Lower leg skin (tissue), 4 donors: Measurements from ENCODE around the gene FARS2. TPM values are rescaled to one million over a fixed set of nuclear protein-coding genes. Genes with fewer than 3 reads are reported as not detected.

Experiments used
- DNase-seq, 2 donors: peaks; one replicate each; pipeline ENCODE4 v3.0.0-alpha.2; 2019; ENCODE audit warnings: low spot score in 2 of 2
- H3K4me3 ChIP-seq: fragments of 200-600 bp; sonication (generic); 2 replicates; pipeline ENCODE4 v1.5.1; 2017; ENCODE audit warnings: mild to moderate bottlenecking, low read depth; ENCODE audit not compliant: poor library complexity, severe bottlenecking
- POLR2A ChIP-seq, 2 donors: fragments of 450-650 bp; IDR thresholded peaks; one replicate each; pipeline ENCODE4 v1.6.1; 2016 to 2017; ENCODE audit warnings: antibody characterized with exemption in 2 of 2, mild to moderate bottlenecking in 1 of 2, moderate library complexity in 1 of 2
- WGBS, 2 donors: methylation state at CpG; one replicate each; pipeline ENCODE4 v1.1.5; 2018; 5-methylcytosine and 5-hydroxymethylcytosine counted together
- intact Hi-C: fragments of 100-400 bp; cut with DNase I; formaldehyde crosslinking; loops from one replicate; pipeline ENCODE4 v1.15.0; 2023; ENCODE audit warnings: low total_unique reads
- total RNA-seq, 4 donors: library from RNA; depleted of rRNA; stranded (reverse); fragments of >200 nt; gene quantifications; one replicate each; pipeline ENCODE4 v1.1.0, GENCODE V29; 2016
- TF ChIP-seq, protein P1 (sequence below), 3 donors: fragments of 450-650 bp; IDR thresholded peaks; one replicate each; pipeline ENCODE4 v1.5.1; 2016; ENCODE audit warnings: antibody characterized with exemption in 3 of 3, mild to moderate bottlenecking in 3 of 3, moderate library complexity in 2 of 3

The FARS2 gene
- total RNA-seq, 4 donors from 2014 or later = 7.0 to 14.7 (median 11.1) TPM

DNA sequence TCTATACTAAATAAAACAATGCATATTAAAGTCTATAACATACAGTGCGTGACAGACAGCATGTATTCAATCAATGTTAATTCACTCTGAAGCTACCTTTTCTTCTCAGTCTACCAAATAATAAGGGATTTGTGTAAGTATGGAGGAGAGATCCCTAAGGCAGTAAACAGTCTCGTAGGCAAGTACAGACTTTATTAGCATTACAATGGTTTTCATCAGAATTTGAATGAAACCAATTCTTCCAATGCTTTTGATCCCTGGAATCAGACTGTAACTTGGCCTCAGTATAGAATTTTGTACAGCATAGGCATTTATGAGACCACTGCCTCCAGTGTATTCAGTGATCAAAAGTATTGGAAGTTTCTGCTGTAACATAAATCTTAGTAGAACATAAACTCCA is 20.1 kb upstream of the FARS2 start:
- H3K4me3 ChIP-seq = no peak overlapping the region
- 80 to 86% methylated on average over 2 of the region's 2 CpGs for WGBS, 2 donors
- intact Hi-C loops = no loop called here
- TF ChIP-seq, protein P1, sequence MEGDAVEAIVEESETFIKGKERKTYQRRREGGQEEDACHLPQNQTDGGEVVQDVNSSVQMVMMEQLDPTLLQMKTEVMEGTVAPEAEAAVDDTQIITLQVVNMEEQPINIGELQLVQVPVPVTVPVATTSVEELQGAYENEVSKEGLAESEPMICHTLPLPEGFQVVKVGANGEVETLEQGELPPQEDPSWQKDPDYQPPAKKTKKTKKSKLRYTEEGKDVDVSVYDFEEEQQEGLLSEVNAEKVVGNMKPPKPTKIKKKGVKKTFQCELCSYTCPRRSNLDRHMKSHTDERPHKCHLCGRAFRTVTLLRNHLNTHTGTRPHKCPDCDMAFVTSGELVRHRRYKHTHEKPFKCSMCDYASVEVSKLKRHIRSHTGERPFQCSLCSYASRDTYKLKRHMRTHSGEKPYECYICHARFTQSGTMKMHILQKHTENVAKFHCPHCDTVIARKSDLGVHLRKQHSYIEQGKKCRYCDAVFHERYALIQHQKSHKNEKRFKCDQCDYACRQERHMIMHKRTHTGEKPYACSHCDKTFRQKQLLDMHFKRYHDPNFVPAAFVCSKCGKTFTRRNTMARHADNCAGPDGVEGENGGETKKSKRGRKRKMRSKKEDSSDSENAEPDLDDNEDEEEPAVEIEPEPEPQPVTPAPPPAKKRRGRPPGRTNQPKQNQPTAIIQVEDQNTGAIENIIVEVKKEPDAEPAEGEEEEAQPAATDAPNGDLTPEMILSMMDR (IDR thresholded peaks at IDR 0.05) = no peak
- TF ChIP-seq POLR2A (IDR thresholded peaks at IDR 0.05) = no peak
- DNase-seq = no peak

GRCh38 chr6:5243069-5243468 is 18.2 kb upstream of the FARS2 start:
- H3K4me3 ChIP-seq = no peak overlapping the region
- intact Hi-C loops = no loop called here
- WGBS, 2 donors = 87 to 96% methylated on average over 12 of the region's 12 CpGs
- no peak for TF ChIP-seq POLR2A (IDR thresholded peaks at IDR 0.05)
- TF ChIP-seq, protein P1 (IDR thresholded peaks at IDR 0.05) = no peak
- DNase-seq = no peak

- intact Hi-C loops = no loop called here
- no peak overlapping the region for H3K4me3 ChIP-seq
- TF ChIP-seq, protein P1 (IDR thresholded peaks at IDR 0.05) = no peak
- no peak for TF ChIP-seq POLR2A (IDR thresholded peaks at IDR 0.05)
- no peak for DNase-seq
- 75 to 81% methylated on average over 13 of the region's 13 CpGs for WGBS, 2 donors
These were observed 14.9 kb upstream of the FARS2 start for GRCh38 chr6:5246141-5247097.

DNA sequence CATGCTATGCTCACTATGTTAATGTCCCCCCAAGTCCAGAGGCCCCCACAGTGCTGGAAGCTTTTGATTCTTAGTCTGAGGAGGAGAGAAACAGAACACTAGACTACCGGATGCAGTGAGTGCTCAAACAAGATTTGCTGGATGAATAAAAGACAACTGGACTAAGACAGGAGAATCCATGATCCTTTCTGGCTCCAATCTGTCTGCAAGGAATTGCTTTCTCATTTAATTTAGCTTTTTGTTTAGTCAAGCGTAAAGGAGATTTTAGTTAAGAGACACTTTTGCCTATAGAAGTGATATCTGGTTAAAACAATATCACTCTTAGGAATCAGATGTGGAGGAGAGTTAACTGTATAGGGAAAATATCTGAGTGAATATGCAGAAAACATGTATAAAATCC is 14.1 kb upstream of the FARS2 start:
- WGBS, 2 donors = 95 to 98% methylated on average over 2 of the region's 2 CpGs
- no peak for DNase-seq
- TF ChIP-seq POLR2A (IDR thresholded peaks at IDR 0.05) = no peak
- TF ChIP-seq, protein P1 (IDR thresholded peaks at IDR 0.05) = no peak
- H3K4me3 ChIP-seq = no peak overlapping the region
- intact Hi-C loops = no loop called here

DNA sequence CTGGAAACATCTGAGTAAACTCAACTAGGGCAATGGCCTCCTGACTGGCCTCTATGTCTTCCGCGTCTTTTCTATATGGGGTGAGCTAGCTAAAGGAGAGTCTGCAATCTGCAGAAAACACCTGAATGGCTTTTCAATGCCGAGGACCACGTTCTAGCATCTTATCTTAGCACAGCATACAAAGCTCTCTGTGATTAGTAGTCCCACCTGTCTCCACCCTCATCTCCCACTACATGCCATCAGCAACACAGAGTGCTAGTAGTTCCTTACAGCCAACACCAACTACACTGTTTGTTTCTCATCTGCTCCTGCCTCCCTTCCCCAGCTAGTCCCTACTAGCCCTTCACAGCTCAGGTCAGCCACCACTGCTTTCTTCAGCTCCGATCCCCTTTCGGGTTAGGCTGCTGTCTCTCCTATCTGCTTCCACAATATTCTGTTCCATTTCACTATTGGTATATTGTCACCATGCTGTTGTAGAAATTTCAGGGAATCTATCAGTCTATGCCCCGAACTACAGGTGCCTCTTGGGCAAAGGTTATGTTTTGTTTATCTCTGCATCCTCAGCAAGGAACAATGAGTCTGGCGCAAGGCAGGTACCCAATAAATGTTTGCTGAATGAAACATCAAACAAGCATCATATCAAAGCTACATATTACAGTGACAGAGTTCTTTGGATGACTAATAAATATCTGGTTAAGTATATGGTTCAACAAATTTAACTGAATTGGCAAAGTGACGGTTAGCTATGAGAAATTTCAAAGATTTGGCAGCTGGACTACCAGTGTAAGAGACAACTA is 12.8 kb upstream of the FARS2 start:
- 87 to 96% methylated on average over 9 of the region's 9 CpGs for WGBS, 2 donors
- intact Hi-C loops = no loop called here
- H3K4me3 ChIP-seq = no peak overlapping the region
- no peak for TF ChIP-seq POLR2A (IDR thresholded peaks at IDR 0.05)
- TF ChIP-seq, protein P1 (IDR thresholded peaks at IDR 0.05) = no peak
- no peak for DNase-seq
